HCT116 (cell line): ENCODE data around the gene OTOGL. TPM values are rescaled to one million over a fixed set of nuclear protein-coding genes. Genes with fewer than 3 reads are reported as not detected.

Source experiments
- ATAC-seq: fragments of 200-7000 bp; cut with Tn5 transposase; 2 replicates; pipeline ENCODE4 v1.9.1; 2020; ENCODE audit warnings: mild to moderate bottlenecking, moderate library complexity
- BruUV-seq: library from RNA; stranded (reverse); fragments of 400-500 nt; replicated peaks from 2 replicates; lab custom pipeline; 2021; lab: Mats Ljungman, UMichigan
- CTCF ChIA-PET: fragments of 300-600 bp; sonication (Branson Sonifier 250); formaldehyde crosslinking; loops from one replicate; lab custom pipeline; 2021; ENCODE audit warnings: antibody characterized with exemption; lab: Charles Lee
- POLR2A ChIA-PET: fragments of 300-600, 350-600 bp; sonication (Branson Sonifier 250); formaldehyde crosslinking; loops from one replicate; lab custom pipeline; 2021; ENCODE audit warnings: antibody characterized with exemption; lab: Charles Lee
- RAD21 ChIA-PET, 2 experiments: fragments of 300-600 bp; sonication (Branson Sonifier 250); formaldehyde crosslinking; loops; one replicate each; lab custom pipeline; 2023; ENCODE audit warnings: low total read pairs in 2 of 2; ENCODE audit not compliant: uncharacterized antibody in 2 of 2, unreplicated experiment in 2 of 2, low non-redundant PET in 1 of 2; lab: Charles Lee
- DNase-seq: peaks from one replicate; pipeline ENCODE4 v3.0.0-alpha.2; 2010; ENCODE audit warnings: low read depth, low spot score
- H2AFZ ChIP-seq: fragments of 200-600 bp; shearing (Covaris generic), sonication (generic); 2 replicates; pipeline ENCODE4 v1.6.1; 2017; ENCODE audit warnings: low read depth, mixed run types, mixed read lengths, antibody characterized with exemption, low read length; ENCODE audit not compliant: poor library complexity, severe bottlenecking
- H3K27ac ChIP-seq: 2 replicates; pipeline ENCODE4 v1.5.1; 2012; ENCODE audit warnings: low read depth, low read length
- H3K27me3 ChIP-seq: fragments of 200-600 bp; sonication (generic); 2 replicates; pipeline ENCODE4 v1.6.1; 2016; ENCODE audit warnings: mixed run types, low read length, mixed read lengths; ENCODE audit not compliant: insufficient read depth
- H3K36me3 ChIP-seq, 2 experiments: fragments of 200-500 bp in 1 of 2; fragments of 200-600 bp in 1 of 2; sonication (Bioruptor generic) in 1 of 2; sonication (generic) in 1 of 2; 2 replicates each; pipeline versions ENCODE4 v1.5.1 to v1.6.1; 2014 to 2016; ENCODE audit warnings: low read length in 2 of 2, inconsistent platforms in 1 of 2, mixed read lengths in 1 of 2, mixed run types in 1 of 2; ENCODE audit not compliant: insufficient read depth in 2 of 2, control insufficient read depth in 1 of 2
- H3K4me1 ChIP-seq, 2 experiments: fragments of 200-600 bp in 1 of 2; sonication (generic) in 1 of 2; 2 replicates each; pipeline versions ENCODE4 v1.5.1 to v1.6.1; 2012 to 2017; ENCODE audit warnings: low read length in 2 of 2, inconsistent platforms in 1 of 2, mild to moderate bottlenecking in 1 of 2, mixed read lengths in 1 of 2, mixed run types in 1 of 2, moderate library complexity in 1 of 2; ENCODE audit not compliant: insufficient read depth in 2 of 2, control insufficient read depth in 1 of 2
- H3K4me2 ChIP-seq: fragments of 200-600 bp; sonication (generic); 2 replicates; pipeline ENCODE4 v1.6.1; 2017; ENCODE audit warnings: mixed run types, low read length, mixed read lengths
- H3K4me3 ChIP-seq, 2 experiments: fragments of 200-600 bp in 1 of 2; sonication (generic) in 1 of 2; replicated peaks in 1 of 2; 2 replicates each; pipeline ENCODE4 v1.5.1; 2011 to 2016; ENCODE audit warnings: low read length in 2 of 2, control low read depth in 1 of 2, low read depth in 1 of 2, mild to moderate bottlenecking in 1 of 2, mixed read lengths in 1 of 2, mixed run types in 1 of 2
- H3K79me2 ChIP-seq: fragments of 200-600 bp; sonication (generic); 2 replicates; pipeline ENCODE4 v1.6.1; 2017; ENCODE audit warnings: mild to moderate bottlenecking, mixed run types, low read length, moderate library complexity, mixed read lengths; ENCODE audit not compliant: insufficient read depth
- H3K9ac ChIP-seq: fragments of 200-600 bp; sonication (generic); 2 replicates; pipeline ENCODE4 v1.6.1; 2016; ENCODE audit warnings: low read length, mixed read lengths
- H3K9me2 ChIP-seq: fragments of 200-600 bp; sonication (generic), shearing (Covaris generic); 2 replicates; pipeline ENCODE4 v1.6.1; 2017; ENCODE audit warnings: mixed run types, mild to moderate bottlenecking, moderate library complexity; ENCODE audit not compliant: insufficient read depth
- H3K9me3 ChIP-seq, 2 experiments: fragments of 200-500 bp in 1 of 2; fragments of 200-600 bp in 1 of 2; sonication (Bioruptor generic) in 1 of 2; sonication (generic) in 1 of 2; 2 replicates each; pipeline ENCODE4 v1.6.1; 2014 to 2017; ENCODE audit warnings: low read length in 2 of 2, mixed read lengths in 2 of 2, inconsistent platforms in 1 of 2, low read depth in 1 of 2, mild to moderate bottlenecking in 1 of 2, mixed run types in 1 of 2, moderate library complexity in 1 of 2; ENCODE audit not compliant: control insufficient read depth in 1 of 2, insufficient read depth in 1 of 2
- H4K20me1 ChIP-seq: fragments of 200-600 bp; sonication (generic), shearing (Covaris generic); 2 replicates; pipeline ENCODE4 v1.6.1; 2017; ENCODE audit warnings: mixed run types, mild to moderate bottlenecking, moderate library complexity; ENCODE audit not compliant: insufficient read depth
- ATF3 ChIP-seq: IDR thresholded peaks from 2 replicates; pipeline ENCODE4 v1.6.1; 2012
- CEBPB ChIP-seq: IDR thresholded peaks from 2 replicates; pipeline ENCODE4 v1.6.1; 2012; ENCODE audit warnings: low read depth
- CTCF ChIP-seq, 3 experiments: fragments of 200-600 bp in 1 of 3; sonication (generic) in 1 of 3; IDR thresholded peaks in 2 of 3; conservative IDR thresholded peaks in 1 of 3; 2 replicates each; pipeline ENCODE4 v1.5.1; 2012 to 2017; ENCODE audit warnings: low read depth in 2 of 3, low read length in 2 of 3, antibody characterized with exemption in 1 of 3, borderline replicate concordance in 1 of 3, control low read depth in 1 of 3, mild to moderate bottlenecking in 1 of 3, mixed read lengths in 1 of 3, mixed run types in 1 of 3, moderate library complexity in 1 of 3; ENCODE audit not compliant: insufficient read depth in 1 of 3
- EGR1 ChIP-seq: IDR thresholded peaks from 2 replicates; pipeline ENCODE4 v1.6.1; 2012; ENCODE audit warnings: low read depth
- ELF1 ChIP-seq: IDR thresholded peaks from 2 replicates; pipeline ENCODE4 v1.6.1; 2012; ENCODE audit warnings: low read depth, borderline replicate concordance
- EZH2 ChIP-seq: fragments of 200-600 bp; sonication (generic); IDR thresholded peaks from 2 replicates; pipeline ENCODE4 v1.6.1; 2017; ENCODE audit warnings: antibody characterized with exemption, mixed run types
- FOSL1 ChIP-seq: IDR thresholded peaks from 2 replicates; pipeline ENCODE4 v1.6.1; 2012; ENCODE audit warnings: low read depth
- MAX ChIP-seq: IDR thresholded peaks from 2 replicates; pipeline ENCODE4 v1.6.1; 2012
- POLR2A ChIP-seq: IDR thresholded peaks from 2 replicates; pipeline ENCODE4 v1.7.0; 2011; ENCODE audit warnings: borderline replicate concordance; ENCODE audit not compliant: insufficient read depth, insufficient read length; ENCODE audit errors: extremely low read depth
- POLR2AphosphoS5 ChIP-seq: IDR thresholded peaks from 2 replicates; pipeline ENCODE4 v1.6.1; 2011; ENCODE audit warnings: mild to moderate bottlenecking, low read depth, low read length, moderate library complexity
- REST ChIP-seq: IDR thresholded peaks from 2 replicates; pipeline ENCODE4 v1.6.1; 2012; ENCODE audit warnings: low read depth
- SRF ChIP-seq: IDR thresholded peaks from 2 replicates; pipeline ENCODE4 v1.6.1; 2012; ENCODE audit warnings: low read depth
- TCF7L2 ChIP-seq: IDR thresholded peaks from 2 replicates; pipeline ENCODE4 v1.7.0; 2011; ENCODE audit warnings: borderline replicate concordance, inconsistent platforms; ENCODE audit not compliant: insufficient read depth, insufficient read length; ENCODE audit errors: extremely low read depth
- YY1 ChIP-seq: IDR thresholded peaks from 2 replicates; pipeline ENCODE4 v1.6.1; 2011; ENCODE audit warnings: low read length, low read depth, moderate library complexity, mild to moderate bottlenecking; ENCODE audit not compliant: insufficient replicate concordance; ENCODE audit errors: extremely low read depth
- ZFX ChIP-seq: fragments of 450-650 bp; IDR thresholded peaks from 2 replicates; pipeline ENCODE4 v1.6.1; 2017
- ZNF274 ChIP-seq: fragments of 200-500 bp; sonication (Bioruptor generic); IDR thresholded peaks from 2 replicates; pipeline ENCODE4 v1.6.1; 2014; ENCODE audit warnings: mild to moderate bottlenecking, low read depth, low read length, inconsistent platforms
- intact Hi-C: fragments of 100-400 bp; cut with micrococcal nuclease; formaldehyde crosslinking; loops from 2 replicates; pipeline ENCODE4 v1.10.0; 2022
- total RNA-seq: library from RNA; stranded (reverse); gene quantifications from one replicate; pipeline ENCODE4 v1.2.1, GENCODE V29; 2021; ENCODE audit not compliant: unreplicated experiment

Gene OTOGL
- total RNA-seq, 1 experiment from 2014 or later = not detected

- POLR2A ChIA-PET = no interaction called here
- Histone ChIP-seq H3K4me1 (no peaks in the 10 kb centered on the region), H3K9ac (no peak overlapping the region), H3K4me3 (no peak overlapping the region), H3K4me2 (no peak overlapping the region), H3K9me3 (no peaks in the 10 kb centered on the region), H3K9me2 (0 out of 2 replicates have a peak, but pooled peaks cover 3% of the 10 kb centered on the region), H3K27ac (no peak overlapping the region), H3K36me3 (no peaks in the 10 kb centered on the region), H4K20me1 (no peaks in the 10 kb centered on the region), H3K79me2 (no peaks in the 10 kb centered on the region), H2AFZ (no peak overlapping the region), H3K27me3 (no peaks in the 10 kb centered on the region)
- DNase-seq (no peak), ATAC-seq (no peak)
- intact Hi-C loops = no loop called here
- CTCF ChIA-PET = no interaction called here
- RAD21 ChIA-PET = no interaction called here
- no TSS peak for BruUV-seq
- TF ChIP-seq CTCF (IDR thresholded peaks at IDR 0.05 in 2 of 3, conservative IDR thresholded peaks at IDR 0.05 in 1 of 3; ENCODE audit: borderline replicate concordance in 1 of 3, insufficient read depth in 1 of 3, low read depth in 2 of 3, low read length in 2 of 3) (no peak), EZH2 (no peak)
- TF ChIP-seq, all 23 proteins: peak for 0
Observed at GRCh38 chr12:80178846-80179245, 79.5 kb downstream of the OTOGL start.

GRCh38 chr12:80183939-80184338 lies 84.6 kb downstream of the OTOGL start:
- CTCF ChIA-PET = no interaction called here
- no peak overlapping the region for H3K4me2 ChIP-seq
- H3K79me2 ChIP-seq = no peaks in the 10 kb centered on the region
- ATAC-seq = no peak
- RAD21 ChIA-PET = no interaction called here
- H3K9ac ChIP-seq = no peak overlapping the region
- no peak for DNase-seq
- no peaks in the 10 kb centered on the region for H3K36me3 ChIP-seq
- no peak overlapping the region for H2AFZ ChIP-seq
- peaks cover 12 to 20% of the 10 kb centered on the region in 2 experiments; a peak in 3 of 4 replicates for H3K4me1 ChIP-seq
- BruUV-seq = no TSS peak
- no peaks in the 10 kb centered on the region for H4K20me1 ChIP-seq
- 0 out of 2 replicates have a peak, but pooled peaks cover 3% of the 10 kb centered on the region for H3K9me2 ChIP-seq
- no peak overlapping the region for H3K27ac ChIP-seq
- no peaks in the 10 kb centered on the region for H3K9me3 ChIP-seq
- POLR2A ChIA-PET = no interaction called here
- H3K27me3 ChIP-seq = no peaks in the 10 kb centered on the region
- H3K4me3 ChIP-seq = no peak overlapping the region
- intact Hi-C loops = no loop called here
- no peak for TF ChIP-seq MAX
- no peak for TF ChIP-seq ATF3
- TF ChIP-seq POLR2A = no peak
- no peak for TF ChIP-seq ZNF274
- no peak for TF ChIP-seq ELF1
- TF ChIP-seq TCF7L2 = no peak
- TF ChIP-seq YY1 = no peak
- no peak for TF ChIP-seq EGR1
- TF ChIP-seq ZFX = no peak
- TF ChIP-seq POLR2AphosphoS5 = no peak
- TF ChIP-seq CEBPB = no peak
- TF ChIP-seq SRF = no peak
- no peak for TF ChIP-seq REST
- TF ChIP-seq FOSL1 = no peak
